Sigmoid colon (tissue), 7 donors: ENCODE measurements around the gene DCHS1. TPM values are rescaled to one million over a fixed set of nuclear protein-coding genes. Genes with fewer than 3 reads are reported as not detected.

ENCODE experiments used
- DNase-seq: peaks from one replicate; pipeline ENCODE4 v3.0.0-alpha.2; 2019
- H3K27ac ChIP-seq, 4 donors: fragments of 200-600 bp; sonication (generic); one replicate each; pipeline ENCODE4 v1.5.1; 2016 to 2019; ENCODE audit warnings: mild to moderate bottlenecking in 1 of 4
- H3K27me3 ChIP-seq, 3 donors: fragments of 200-600 bp; sonication (generic); one replicate each; pipeline ENCODE4 v1.5.1; 2019; ENCODE audit warnings: mild to moderate bottlenecking in 1 of 3
- H3K36me3 ChIP-seq, 4 donors: fragments of 200-600 bp; sonication (generic); one replicate each; pipeline ENCODE4 v1.5.1; 2016 to 2019
- H3K4me1 ChIP-seq, 4 donors: fragments of 200-600 bp; sonication (generic); one replicate each; pipeline ENCODE4 v1.5.1; 2017 to 2019
- H3K4me3 ChIP-seq, 4 donors: fragments of 200-600 bp; sonication (generic); one replicate each; pipeline ENCODE4 v1.5.1; 2017 to 2019; ENCODE audit warnings: mild to moderate bottlenecking in 2 of 4, moderate library complexity in 1 of 4
- H3K9me3 ChIP-seq, 4 donors: fragments of 200-600 bp in 3 of 4; sonication (generic) in 3 of 4; one replicate each; pipeline versions ENCODE4 v1.5.1 to v1.6.1; 2013 to 2019
- CTCF ChIP-seq, 4 experiments: fragments of 450-650 bp in 3 of 4; fragments of 200-600 bp in 1 of 4; IDR thresholded peaks; one replicate each; pipeline ENCODE4 v1.5.1; 2016 to 2019; ENCODE audit warnings: antibody characterized with exemption in 4 of 4, mild to moderate bottlenecking in 3 of 4, moderate library complexity in 2 of 4
- EP300 ChIP-seq, 4 donors: sonication (generic); formaldehyde crosslinking; IDR thresholded peaks; one replicate each; pipeline ENCODE4 v1.6.1; 2017; ENCODE audit warnings: antibody characterized with exemption in 4 of 4
- POLR2A ChIP-seq, 2 donors: fragments of 450-650 bp; IDR thresholded peaks; one replicate each; pipeline ENCODE4 v1.6.1; 2016; ENCODE audit warnings: antibody characterized with exemption in 2 of 2, mild to moderate bottlenecking in 2 of 2, moderate library complexity in 2 of 2
- POLR2AphosphoS5 ChIP-seq, 4 donors: sonication (generic); formaldehyde crosslinking; IDR thresholded peaks; one replicate each; pipeline ENCODE4 v1.6.1; 2017; ENCODE audit warnings: antibody characterized with exemption in 4 of 4
- WGBS, 2 donors: extraction: QIAGEN DNeasy Blood & Tissue Kit; methylation state at CpG; one replicate each; pipeline ENCODE4 v1.1.7; 2013; 5-methylcytosine and 5-hydroxymethylcytosine counted together
- intact Hi-C: fragments of 100-400 bp; cut with DNase I; formaldehyde crosslinking; loops from one replicate; pipeline ENCODE4 v1.15.1; 2023
- polyA plus RNA-seq, 3 donors: library from polyadenylated mRNA; stranded (reverse); fragments of 200-250 nt; gene quantifications; one replicate each; pipeline ENCODE4 v1.2.3, GENCODE V29; 2013
- total RNA-seq, 4 donors: library from RNA; depleted of rRNA; stranded (reverse); fragments of >200 nt; gene quantifications; one replicate each; pipeline ENCODE4 v1.1.0, GENCODE V29; 2016
- donor health status: healthy with polysubstance abuse.
- donor health status: Bipolar disorder and iron deficiency.
- donor health status: healthy.

DCHS1 gene
- total and polyA plus RNA-seq, 7 donors, result under 0.01 to 57.1 (median 21.7) TPM

- Histone ChIP-seq H3K9me3 (no peaks in the 10 kb centered on the region), H3K27ac (peak overlapping the region; percentile 98 to 99 (median 98)), H3K4me3 (peak overlapping the region; percentile 76 to 95 (median 84)), H3K36me3 (peaks cover 24 to 42% (median 37%) of the 10 kb centered on the region in 4 donors), H3K4me1 (peaks cover 0 to 81% (median 67%) of the 10 kb centered on the region in 4 donors), H3K27me3 (no peaks in the 10 kb centered on the region)
- intact Hi-C loops, result loop anchor here (5.0 kb wide), 2 partner anchors 78 to 122 kb away; partner anchors contain the start of genes ARFIP2, MRPL17 and TIMM10B
- WGBS, 2 donors, result 0% methylated on average over 20 of the region's 20 CpGs
- TF ChIP-seq POLR2AphosphoS5 (IDR thresholded peaks at IDR 0.05) (peak; percentile 8 to 76 (median 66)), CTCF (IDR thresholded peaks at IDR 0.05) (no peak), POLR2A (IDR thresholded peaks at IDR 0.05) (peak in 1 of 2 donors; percentile 26)
- peak; percentile 79 for DNase-seq
These were observed 51.5 kb downstream of the DCHS1 start for GRCh38 chr11:6604081-6604626.

- WGBS, 2 donors, result 0% methylated on average over 72 of the region's 72 CpGs
- Histone ChIP-seq H3K36me3 (peaks cover 20 to 41% (median 31%) of the 10 kb centered on the region in 4 donors), H3K4me3 (peak within 1 kb of the TSS; percentile 76 to 95 (median 84)), H3K27ac (peak within 1 kb of the TSS; percentile 98 to 99 (median 98)), H3K9me3 (no peaks in the 10 kb centered on the region), H3K4me1 (peaks cover 0 to 81% (median 63%) of the 10 kb centered on the region in 4 donors), H3K27me3 (no peaks in the 10 kb centered on the region)
- peak; percentile 96 for DNase-seq
- TF ChIP-seq POLR2AphosphoS5 (IDR thresholded peaks at IDR 0.05) (peak; percentile 87 to 96 (median 94)), CTCF (IDR thresholded peaks at IDR 0.05) (no peak), POLR2A (IDR thresholded peaks at IDR 0.05) (peak; percentile 73 to 86), EP300 (IDR thresholded peaks at IDR 0.05) (no peak)
- intact Hi-C loops, result loop anchor here (5.0 kb wide), 2 partner anchors 79 to 121 kb away; partner anchors contain the start of genes ARFIP2, MRPL17 and TIMM10B
These were observed 52.1 kb downstream of the DCHS1 start, which contains the start of the genes ILK and RRP8 for GRCh38 chr11:6603287-6604080. Gene ILK (plus strand): TSS chr11:6603774. CDS start chr11:6604272, 498 bp downstream. Gene RRP8 (minus strand): TSS chr11:6603616. CDS start chr11:6603502, 114 bp downstream.

GRCh38 chr11:6602096-6602940 is 53.3 kb downstream of the DCHS1 start:
- WGBS, 2 donors, result 44 to 58% methylated on average over 7 of the region's 7 CpGs
- H3K27me3 ChIP-seq, result no peaks in the 10 kb centered on the region

More at GRCh38 chr11:6602096-6602940, 53.3 kb downstream of the DCHS1 start:
- peak overlapping the region; percentile 98 to 99 (median 98) for H3K27ac ChIP-seq
- DNase-seq, result peak; percentile 51
- TF ChIP-seq POLR2AphosphoS5 (IDR thresholded peaks at IDR 0.05), result no peak
- TF ChIP-seq POLR2A (IDR thresholded peaks at IDR 0.05), result no peak
- no peak for TF ChIP-seq CTCF (IDR thresholded peaks at IDR 0.05)
- no peak for TF ChIP-seq EP300 (IDR thresholded peaks at IDR 0.05)
- peaks cover 0 to 81% (median 62%) of the 10 kb centered on the region in 4 donors for H3K4me1 ChIP-seq
- H3K4me3 ChIP-seq, result peak overlapping the region; percentile 76 to 95 (median 84)
- no peaks in the 10 kb centered on the region for H3K9me3 ChIP-seq
- intact Hi-C loops, result loop anchor here (5.0 kb wide), 2 partner anchors 80 to 120 kb away; partner anchors contain the start of genes ARFIP2, MRPL17 and TIMM10B
- H3K36me3 ChIP-seq, result peaks cover 17 to 39% (median 26%) of the 10 kb centered on the region in 4 donors
